NT2/D1 (cell line): ENCODE data around the gene KCNQ1.

Experiments
- DNase-seq: peaks from one replicate; pipeline ENCODE4 v3.0.0-alpha.2; 2011; ENCODE audit warnings: low read depth, low spot score
- H3K27me3 ChIP-seq: 2 replicates; pipeline ENCODE4 v1.6.0; 2011; ENCODE audit warnings: mild to moderate bottlenecking; ENCODE audit not compliant: insufficient read length, insufficient read depth
- H3K36me3 ChIP-seq: 2 replicates; pipeline ENCODE4 v1.6.1; 2011; ENCODE audit warnings: mild to moderate bottlenecking, low read length, mixed read lengths; ENCODE audit not compliant: insufficient read depth, insufficient read length
- H3K4me1 ChIP-seq: 2 replicates; pipeline ENCODE4 v1.5.1; 2011; ENCODE audit not compliant: insufficient read depth, insufficient read length
- H3K4me3 ChIP-seq: 2 replicates; pipeline ENCODE4 v1.5.1; 2011; ENCODE audit warnings: low read depth; ENCODE audit not compliant: insufficient read length
- H3K9ac ChIP-seq: 2 replicates; pipeline ENCODE4 v1.6.0; 2011; ENCODE audit warnings: low read depth; ENCODE audit not compliant: insufficient read length
- H3K9me3 ChIP-seq: 2 replicates; pipeline ENCODE4 v1.5.1; 2011; ENCODE audit warnings: mild to moderate bottlenecking, low read length; ENCODE audit not compliant: insufficient read depth
- SUZ12 ChIP-seq: IDR thresholded peaks from 2 replicates; pipeline ENCODE4 v1.6.1; 2011; ENCODE audit not compliant: insufficient read length, insufficient read depth; ENCODE audit errors: extremely low read depth
- YY1 ChIP-seq: IDR thresholded peaks from 2 replicates; pipeline ENCODE4 v1.6.1; 2011; ENCODE audit not compliant: insufficient read length, insufficient read depth
- ZNF274 ChIP-seq: IDR thresholded peaks from 2 replicates; pipeline ENCODE4 v1.6.1; 2011; ENCODE audit warnings: mild to moderate bottlenecking, low read depth, low read length

Gene KCNQ1

GRCh38 chr11:2832533-2833020, 387.8 kb downstream of the KCNQ1 start:
- H3K9ac ChIP-seq, result no peak overlapping the region
- H3K4me1 ChIP-seq, result peaks cover 29% of the 10 kb centered on the region
- no peaks in the 10 kb centered on the region for H3K27me3 ChIP-seq
- DNase-seq, result no peak
- no peak overlapping the region for H3K4me3 ChIP-seq
- peaks cover 5% of the 10 kb centered on the region; the same call in 1 of the 2 replicates for H3K9me3 ChIP-seq
- TF ChIP-seq SUZ12 (no peak), YY1 (no peak), ZNF274 (no peak)
- no peaks in the 10 kb centered on the region for H3K36me3 ChIP-seq

DNA sequence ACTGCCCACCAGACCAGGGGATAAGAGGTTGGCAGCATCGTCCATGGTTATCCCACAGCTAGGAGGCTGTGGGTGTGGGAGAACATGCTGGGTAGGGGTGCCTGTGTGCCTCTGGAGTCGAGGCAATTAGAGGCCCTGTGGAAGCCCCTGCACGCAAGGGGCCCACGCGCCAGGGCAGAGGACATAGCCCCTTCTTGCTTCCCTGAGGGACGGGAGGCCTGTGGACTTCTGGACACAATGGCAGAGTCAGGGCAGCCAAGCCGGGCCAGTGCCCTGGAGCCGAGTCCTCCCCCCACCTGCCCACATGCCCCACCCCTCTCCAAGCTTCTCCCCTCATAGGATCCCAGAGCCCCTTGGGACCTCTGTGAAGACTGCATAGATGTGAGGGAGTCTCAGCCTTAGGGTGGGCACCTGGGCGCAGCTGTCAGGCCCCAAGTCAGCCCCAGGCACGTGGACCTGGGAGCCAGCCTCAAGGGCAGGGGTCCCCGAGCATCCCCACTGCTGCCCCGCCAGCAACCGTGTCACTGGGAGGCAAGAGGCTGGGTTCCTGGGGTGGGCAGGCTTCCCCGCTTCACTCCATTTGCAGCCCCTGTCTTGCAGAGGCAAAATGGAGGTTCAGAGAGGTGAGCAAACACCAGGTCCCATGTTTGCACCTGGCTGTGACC, 388.4 kb downstream of the KCNQ1 start:
- no peaks in the 10 kb centered on the region for H3K27me3 ChIP-seq
- H3K4me1 ChIP-seq, result peaks cover 29% of the 10 kb centered on the region
- TF ChIP-seq SUZ12 (no peak), YY1 (no peak), ZNF274 (no peak)
- no peaks in the 10 kb centered on the region for H3K36me3 ChIP-seq
- H3K4me3 ChIP-seq, result no peak overlapping the region
- peaks cover 5% of the 10 kb centered on the region; the same call in 1 of the 2 replicates for H3K9me3 ChIP-seq
- no peak overlapping the region for H3K9ac ChIP-seq
- DNase-seq, result no peak

DNA sequence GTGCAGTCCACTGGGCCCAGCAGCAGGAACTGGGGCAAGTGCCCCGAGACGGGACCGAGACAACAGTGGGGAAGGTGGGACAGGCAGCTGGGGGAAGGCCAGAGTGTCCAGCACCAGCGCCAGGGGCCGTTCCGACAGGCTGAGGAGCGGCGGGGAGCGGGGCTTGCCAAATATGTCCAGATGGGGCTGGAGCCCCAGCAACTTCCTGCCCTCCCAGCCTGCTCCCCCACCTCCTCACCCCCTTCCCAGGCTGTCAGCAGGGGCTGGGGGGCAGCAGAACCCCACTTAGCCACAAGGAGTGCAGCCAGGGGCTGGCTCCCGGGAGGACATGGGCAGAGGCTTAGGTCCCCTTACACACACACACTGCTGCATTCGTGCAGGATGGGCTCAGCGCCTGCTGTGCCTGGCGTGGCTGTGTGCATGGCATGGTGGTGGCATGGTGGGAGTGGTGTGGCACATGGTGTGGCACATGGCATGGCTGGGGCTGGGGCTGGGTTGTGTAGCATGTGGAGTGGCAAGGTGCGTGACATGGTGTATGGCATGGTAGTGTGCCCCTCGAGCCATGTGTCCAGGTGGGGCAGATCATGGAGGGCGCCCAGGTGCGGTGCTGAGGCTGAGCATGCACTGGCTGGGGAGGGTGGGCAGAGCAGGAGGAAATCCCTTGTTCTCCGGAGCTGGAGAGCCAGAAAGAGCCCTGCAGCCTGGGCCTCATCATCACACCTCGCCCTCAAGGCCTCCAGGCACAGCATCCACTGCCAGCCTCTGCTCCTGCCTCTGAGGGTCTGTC, 389.1 kb downstream of the KCNQ1 start:
- TF ChIP-seq SUZ12, result no peak
- no peak for TF ChIP-seq ZNF274
- no peak for TF ChIP-seq YY1
- no peaks in the 10 kb centered on the region for H3K36me3 ChIP-seq
- H3K27me3 ChIP-seq, result no peaks in the 10 kb centered on the region
- no peak overlapping the region for H3K4me3 ChIP-seq
- no peak for DNase-seq
- peaks cover 4% of the 10 kb centered on the region; the same call in 1 of the 2 replicates for H3K9me3 ChIP-seq
- no peak overlapping the region for H3K9ac ChIP-seq
- peaks cover 25% of the 10 kb centered on the region for H3K4me1 ChIP-seq

GRCh38 chr11:2834503-2835273, 389.9 kb downstream of the KCNQ1 start:
- DNase-seq, result no peak
- Histone ChIP-seq H3K4me1 (peaks cover 32% of the 10 kb centered on the region), H3K4me3 (no peak overlapping the region), H3K36me3 (no peaks in the 10 kb centered on the region), H3K27me3 (no peaks in the 10 kb centered on the region), H3K9ac (peak overlapping the region; percentile 8), H3K9me3 (no peaks in the 10 kb centered on the region)
- TF ChIP-seq SUZ12 (no peak), ZNF274 (no peak), YY1 (no peak)

DNA sequence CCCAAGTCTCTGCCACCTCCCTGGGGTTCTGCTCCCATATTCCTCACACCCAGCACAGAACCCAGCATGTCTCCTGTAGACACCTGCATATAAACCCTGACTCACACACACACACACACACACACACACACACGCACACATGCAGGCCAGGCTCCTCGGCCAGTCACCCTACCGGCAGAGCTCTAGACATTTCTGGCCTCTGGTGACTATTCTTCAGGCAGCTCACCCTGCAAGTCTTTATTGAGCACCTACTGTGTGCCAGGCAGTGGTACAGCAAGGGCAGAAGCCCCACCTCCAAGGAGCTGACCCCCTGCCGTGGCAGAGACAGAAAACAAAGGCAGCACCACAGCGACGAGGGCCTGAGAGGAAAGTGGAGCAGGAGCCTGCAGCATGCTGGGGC, 390.5 kb downstream of the KCNQ1 start:
- Histone ChIP-seq H3K36me3 (no peaks in the 10 kb centered on the region), H3K27me3 (no peaks in the 10 kb centered on the region), H3K9me3 (no peaks in the 10 kb centered on the region), H3K9ac (no peak overlapping the region), H3K4me3 (no peak overlapping the region), H3K4me1 (peaks cover 33% of the 10 kb centered on the region)
- TF ChIP-seq ZNF274 (no peak), YY1 (no peak), SUZ12 (no peak)
- DNase-seq, result no peak

DNA sequence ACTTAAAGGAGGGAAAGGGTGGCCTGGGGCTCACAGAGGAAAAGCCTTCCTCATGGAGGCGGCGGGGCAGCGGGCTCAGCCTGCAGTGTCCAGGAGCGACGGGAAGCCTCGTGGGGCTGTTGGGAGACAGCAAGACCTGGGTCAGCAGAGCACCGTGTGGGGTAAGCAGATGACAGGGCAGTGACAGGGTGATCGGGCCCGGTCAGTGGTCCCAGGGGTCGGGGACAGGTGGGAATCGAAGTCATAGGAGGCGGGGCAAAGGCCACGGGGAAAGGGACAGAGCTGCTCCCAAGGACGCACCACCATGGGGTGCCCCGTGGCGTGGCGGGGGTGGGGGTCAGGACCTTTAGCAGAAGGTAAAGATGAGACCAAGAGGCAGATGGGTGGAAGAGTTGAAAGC, 390.9 kb downstream of the KCNQ1 start:
- Histone ChIP-seq H3K36me3 (no peaks in the 10 kb centered on the region), H3K9me3 (no peaks in the 10 kb centered on the region), H3K4me3 (no peak overlapping the region), H3K4me1 (peaks cover 33% of the 10 kb centered on the region), H3K9ac (no peak overlapping the region), H3K27me3 (no peaks in the 10 kb centered on the region)
- DNase-seq, result no peak
- TF ChIP-seq YY1 (no peak), ZNF274 (no peak), SUZ12 (no peak)
